Activated CD8-positive, alpha-beta T cell treated with anti-CD3 and anti-CD28 coated beads, Interleukin-2, amount 10 ng/mL, durations not matched to agents 7 days and 5 days (primary cell): ENCODE data around the gene UCHL5. TPM values are rescaled to one million over a fixed set of nuclear protein-coding genes. Genes with fewer than 3 reads are reported as not detected.

Experiments
- ATAC-seq: fragments of 150-1000 bp; cut with Tn5 transposase; one replicate; pipeline ENCODE4 v1.10.0; 2021; ENCODE audit warnings: moderate library complexity
- CTCF ChIA-PET: fragments of 350-600 bp; sonication (Branson Sonifier 250); formaldehyde crosslinking; loops from one replicate; lab custom pipeline; 2021; ENCODE audit warnings: antibody characterized with exemption; lab: Charles Lee
- POLR2A ChIA-PET: fragments of 350-600 bp; sonication (Branson Sonifier 250); formaldehyde crosslinking; loops from one replicate; lab custom pipeline; 2021; ENCODE audit warnings: antibody characterized with exemption; lab: Charles Lee
- DNase-seq: peaks from one replicate; pipeline ENCODE4 v3.0.0-alpha.2; 2020
- H3K27ac Mint-ChIP-seq: one replicate; pipeline ENCODE4 v1.8.0; 2021; ENCODE audit warnings: mild to moderate bottlenecking, mixed read lengths
- H3K27me3 Mint-ChIP-seq: one replicate; pipeline ENCODE4 v1.8.0; 2021; ENCODE audit warnings: low read depth, mixed read lengths
- H3K36me3 Mint-ChIP-seq: one replicate; pipeline ENCODE4 v1.8.0; 2021; ENCODE audit warnings: low read depth, mixed read lengths
- H3K4me1 Mint-ChIP-seq: one replicate; pipeline ENCODE4 v1.8.0; 2021; ENCODE audit warnings: low read depth, mixed read lengths
- H3K4me3 Mint-ChIP-seq: one replicate; pipeline ENCODE4 v1.8.0; 2021; ENCODE audit warnings: mild to moderate bottlenecking, mixed read lengths
- H3K9me3 Mint-ChIP-seq: one replicate; pipeline ENCODE4 v1.8.0; 2022; ENCODE audit warnings: mixed read lengths; ENCODE audit not compliant: insufficient read depth
- total RNA-seq, 2 experiments: library from RNA; stranded (reverse); gene quantifications; one replicate each; pipeline ENCODE4 v1.2.3, GENCODE V29; 2021

UCHL5 gene
- total RNA-seq, 2 experiments from 2014 or later: 61.1 to 64.4 TPM

- no peaks in the 10 kb centered on the region for H3K9me3 Mint-ChIP-seq
- H3K27me3 Mint-ChIP-seq: no peaks in the 10 kb centered on the region
- CTCF ChIA-PET: interaction anchor here (1.5 kb wide), 1 partner anchor 42 kb away, joined by 3 read pairs; no protein-coding TSS in a partner anchor
- POLR2A ChIA-PET: interaction anchor here (0.6 kb wide), 1 partner anchor 64 kb away, joined by 4 read pairs; no protein-coding TSS in a partner anchor
- H3K4me3 Mint-ChIP-seq: no peak overlapping the region
- DNase-seq (no peak), ATAC-seq (peak; percentile 36)
- H3K36me3 Mint-ChIP-seq: no peaks in the 10 kb centered on the region
- peaks cover 8% of the 10 kb centered on the region for H3K4me1 Mint-ChIP-seq
- no peak overlapping the region for H3K27ac Mint-ChIP-seq
Observed at GRCh38 chr1:192962901-192963300, 96.3 kb downstream of the UCHL5 start.

Other genes starting within 250 kb of the UCHL5 start
- gene RO60, start 252 bp upstream of the UCHL5 start, total RNA-seq: 10 to 100 TPM; 53.8 to 57.4 TPM
- gene GLRX2, start 46.1 kb upstream of the UCHL5 start, total RNA-seq: 10 to 100 TPM; 18.7 to 21.8 TPM
- 10 to 100 TPM; 51.8 to 53.8 TPM for gene CDC73, start 62.7 kb upstream of the UCHL5 start, total RNA-seq
- gene B3GALT2, start 127.3 kb upstream of the UCHL5 start, total RNA-seq: under 1 TPM; 0.63 to 0.94 TPM